Mucosa of descending colon (tissue), 3 donors: ENCODE data around the gene PRR7. TPM values are rescaled to one million over a fixed set of nuclear protein-coding genes. Genes with fewer than 3 reads are reported as not detected.

Experiments
- ATAC-seq: fragments of 200-7000 bp; cut with Tn5 transposase; one replicate; pipeline ENCODE4 v1.9.1; 2020; ENCODE audit warnings: mild to moderate bottlenecking, moderate library complexity
- DNase-seq, 3 donors: peaks; one replicate each; pipeline ENCODE4 v3.0.0-alpha.2; 2020
- H3K36me3 ChIP-seq: fragments of 200-600 bp; one replicate; pipeline ENCODE4 v1.8.0; 2021; ENCODE audit warnings: low read depth, mild to moderate bottlenecking
- H3K4me1 ChIP-seq: fragments of 200-600 bp; one replicate; pipeline ENCODE4 v1.8.0; 2021; ENCODE audit warnings: low read depth, mild to moderate bottlenecking
- H3K4me3 ChIP-seq: fragments of 200-600 bp; one replicate; pipeline ENCODE4 v1.8.0; 2021; ENCODE audit warnings: mild to moderate bottlenecking
- H3K9me3 ChIP-seq: fragments of 200-600 bp; one replicate; pipeline ENCODE4 v1.8.0; 2021; ENCODE audit warnings: mild to moderate bottlenecking
- intact Hi-C, 2 donors: fragments of 100-400 bp; cut with DNase I in 1 of 2; cut with micrococcal nuclease in 1 of 2; formaldehyde crosslinking; loops; one replicate each; pipeline versions ENCODE4 v1.11.0 to v1.11.1; 2022; cut with DNase I, micrococcal nuclease
- total RNA-seq, 3 donors: library from RNA; stranded (reverse); fragmentation: NEBNext Ultra II Directional in 2 of 3; extraction: Animal tissue kit (Norgen Biotek cat#: 25700) in 2 of 3; gene quantifications; one replicate each; pipeline versions ENCODE4 v1.2.1 to v1.2.4, GENCODE V29; 2021 to 2023
- TF ChIP-seq, protein P1 (sequence below): fragments of 200-600 bp; IDR thresholded peaks from one replicate; pipeline ENCODE4 v1.8.0; 2022; ENCODE audit warnings: antibody characterized with exemption, mild to moderate bottlenecking
- donor health status: DM: no; HTN: no; CAD: no; lungs with moderate emphysema.
- donor health status: DM: no; HTN: no; CAD: no.
- donor health status: DM: no; HTN: yes; CAD: no.

PRR7 gene
- total RNA-seq, 3 donors from 2014 or later: 1.1 to 1.2 (median 1.2) TPM

GRCh38 chr5:177504086-177505056, 57.8 kb downstream of the PRR7 start:
- Histone ChIP-seq H3K4me1 (no peaks in the 10 kb centered on the region), H3K9me3 (no peaks in the 10 kb centered on the region), H3K36me3 (no peaks in the 10 kb centered on the region), H3K4me3 (no peak overlapping the region)
- no peak for ATAC-seq
- TF ChIP-seq, protein P1, sequence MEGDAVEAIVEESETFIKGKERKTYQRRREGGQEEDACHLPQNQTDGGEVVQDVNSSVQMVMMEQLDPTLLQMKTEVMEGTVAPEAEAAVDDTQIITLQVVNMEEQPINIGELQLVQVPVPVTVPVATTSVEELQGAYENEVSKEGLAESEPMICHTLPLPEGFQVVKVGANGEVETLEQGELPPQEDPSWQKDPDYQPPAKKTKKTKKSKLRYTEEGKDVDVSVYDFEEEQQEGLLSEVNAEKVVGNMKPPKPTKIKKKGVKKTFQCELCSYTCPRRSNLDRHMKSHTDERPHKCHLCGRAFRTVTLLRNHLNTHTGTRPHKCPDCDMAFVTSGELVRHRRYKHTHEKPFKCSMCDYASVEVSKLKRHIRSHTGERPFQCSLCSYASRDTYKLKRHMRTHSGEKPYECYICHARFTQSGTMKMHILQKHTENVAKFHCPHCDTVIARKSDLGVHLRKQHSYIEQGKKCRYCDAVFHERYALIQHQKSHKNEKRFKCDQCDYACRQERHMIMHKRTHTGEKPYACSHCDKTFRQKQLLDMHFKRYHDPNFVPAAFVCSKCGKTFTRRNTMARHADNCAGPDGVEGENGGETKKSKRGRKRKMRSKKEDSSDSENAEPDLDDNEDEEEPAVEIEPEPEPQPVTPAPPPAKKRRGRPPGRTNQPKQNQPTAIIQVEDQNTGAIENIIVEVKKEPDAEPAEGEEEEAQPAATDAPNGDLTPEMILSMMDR: no peak
- DNase-seq: no peak
- intact Hi-C loops: loop anchor here in 1 of 2 donors (5.0 kb wide), 1 partner anchor 112 kb away; no protein-coding TSS in a partner anchor

- Histone ChIP-seq H3K4me1 (no peaks in the 10 kb centered on the region), H3K9me3 (no peaks in the 10 kb centered on the region), H3K36me3 (no peaks in the 10 kb centered on the region), H3K4me3 (no peak overlapping the region)
- ATAC-seq (no peak), DNase-seq (no peak)
- TF ChIP-seq, protein P1: no peak
- intact Hi-C loops: no loop called here
These were observed 58.5 kb downstream of the PRR7 start for GRCh38 chr5:177505075-177505474.

Other genes with a start within 250 kb of the PRR7 start
- 10 to 100 TPM; 23.4 to 33.1 (median 29.5) TPM for gene RAB24, start 143.1 kb upstream of the PRR7 start, total RNA-seq
- 100 to 1,000 TPM; 149 to 277 (median 171) TPM for gene PRELID1, start 143.0 kb upstream of the PRR7 start, total RNA-seq
- gene MXD3, start 134.9 kb upstream of the PRR7 start, total RNA-seq: 10 to 100 TPM; 10.3 to 19.4 (median 10.9) TPM
- 100 to 1,000 TPM in 2 of 3 donors, 10 to 100 TPM in 1; 91.9 to 150 (median 139) TPM for gene LMAN2, start 95.1 kb upstream of the PRR7 start, total RNA-seq
- gene RGS14, start 88.9 kb upstream of the PRR7 start, total RNA-seq: 10 to 100 TPM; 11.1 to 15.2 (median 11.7) TPM
- gene SLC34A1, start 62.4 kb upstream of the PRR7 start, total RNA-seq: not detected
- gene PFN3, start 46.2 kb upstream of the PRR7 start, total RNA-seq: not detected
- 1 to 10 TPM; 3.0 to 9.2 (median 7.0) TPM for gene F12, start 37.2 kb upstream of the PRR7 start, total RNA-seq
- gene GRK6, start 20.1 kb upstream of the PRR7 start, total RNA-seq: 10 to 100 TPM; 38.4 to 48.1 (median 46.7) TPM
- 10 to 100 TPM; 12.1 to 61.8 (median 17.2) TPM for gene DBN1, start 26.8 kb downstream of the PRR7 start, total RNA-seq
- gene PDLIM7, start 50.8 kb downstream of the PRR7 start, total RNA-seq: 100 to 1,000 TPM in 1 of 3 donors, 10 to 100 TPM in 2; 12.9 to 333 (median 54.0) TPM
- gene DOK3, start 63.0 kb downstream of the PRR7 start, total RNA-seq: 10 to 100 TPM in 1 of 3 donors, 1 to 10 TPM in 2; 3.7 to 10.3 (median 8.4) TPM
- gene DDX41, start 70.1 kb downstream of the PRR7 start, total RNA-seq: 10 to 100 TPM; 65.3 to 79.2 (median 79.0) TPM
- 10 to 100 TPM; 57.7 to 83.9 (median 75.2) TPM for gene FAM193B, start 107.7 kb downstream of the PRR7 start, total RNA-seq
- 100 to 1,000 TPM; 105 to 195 (median 126) TPM for gene TMED9, start 145.4 kb downstream of the PRR7 start, total RNA-seq
- 10 to 100 TPM; 19.3 to 21.5 (median 19.4) TPM for gene B4GALT7, start 153.3 kb downstream of the PRR7 start, total RNA-seq